GM12878 (cell line): ENCODE measurements around the gene NPAS3. TPM values are rescaled to one million over a fixed set of nuclear protein-coding genes. Genes with fewer than 3 reads are reported as not detected.

Experiments used
- ATAC-seq: fragments of 200-7000 bp; cut with Tn5 transposase; 3 replicates; pipeline ENCODE4 v1.9.1; 2020; ENCODE audit warnings: mild to moderate bottlenecking, moderate library complexity
- BruUV-seq: library from RNA; stranded (reverse); fragments of 400-500 nt; replicated peaks from 2 replicates; lab custom pipeline; 2021; lab: Mats Ljungman, UMichigan
- CTCF ChIA-PET: fragments of 300-600 bp; sonication (Branson Sonifier 250); formaldehyde crosslinking; extraction: SDS; loops from one replicate; lab custom pipeline; 2021; ENCODE audit warnings: inconsistent platforms; lab: Yijun Ruan, JAX
- POLR2A ChIA-PET: fragments of 350-600 bp; formaldehyde crosslinking; extraction: SDS; loops from one replicate; lab custom pipeline; 2021; ENCODE audit warnings: inconsistent platforms; lab: Charles Lee
- RAD21 ChIA-PET: fragments of 300-600 bp; sonication (Branson Sonifier 250); formaldehyde crosslinking; loops from one replicate; lab custom pipeline; 2023; ENCODE audit warnings: antibody characterized with exemption; ENCODE audit not compliant: unreplicated experiment; lab: Charles Lee
- SMC1A ChIA-PET: fragments of 300-600 bp; sonication (Branson Sonifier 250); formaldehyde crosslinking; loops from one replicate; lab custom pipeline; 2023; ENCODE audit not compliant: unreplicated experiment, uncharacterized antibody; lab: Charles Lee
- DNase-seq: peaks from one replicate; pipeline ENCODE4 v3.0.0-alpha.2; 2011; ENCODE audit warnings: low read depth, low spot score
- FAIRE-seq: peaks from 3 replicates; lab custom pipeline; 2011; peaks lifted over from hg19 to GRCh38; lab: Jason Lieb, UNC
- H2AFZ ChIP-seq: 2 replicates; pipeline ENCODE4 v1.6.0; 2011; ENCODE audit warnings: low read depth, low read length, control low read depth; ENCODE audit not compliant: control insufficient read depth
- H3K27ac ChIP-seq: 2 replicates; pipeline ENCODE4 v1.5.1; 2011; ENCODE audit warnings: control low read depth; ENCODE audit not compliant: control insufficient read depth, insufficient read depth
- H3K27me3 ChIP-seq, 2 experiments: replicated peaks in 1 of 2; 2 replicates each; pipeline versions ENCODE4 v1.6.0 to v1.6.1; 2011; ENCODE audit warnings: low read length in 1 of 2; ENCODE audit not compliant: control insufficient read depth in 2 of 2, insufficient read depth in 2 of 2
- H3K36me3 ChIP-seq, 2 experiments: 2 replicates each; pipeline ENCODE4 v1.5.1; 2011; ENCODE audit warnings: low read length in 1 of 2; ENCODE audit not compliant: control insufficient read depth in 2 of 2, insufficient read depth in 2 of 2
- H3K4me1 ChIP-seq: 2 replicates; pipeline ENCODE4 v1.6.1; 2011; ENCODE audit warnings: mild to moderate bottlenecking, low read length, moderate library complexity, mixed read lengths; ENCODE audit not compliant: control insufficient read depth, insufficient read depth
- H3K4me2 ChIP-seq: 2 replicates; pipeline ENCODE4 v1.6.0; 2011; ENCODE audit warnings: control low read depth; ENCODE audit not compliant: control insufficient read depth, insufficient read depth
- H3K4me3 ChIP-seq: fragments of 200-600 bp; sonication (generic); 2 replicates; pipeline ENCODE4 v1.5.1; 2016
- H3K79me2 ChIP-seq: 2 replicates; pipeline ENCODE4 v1.6.0; 2011; ENCODE audit warnings: low read length; ENCODE audit not compliant: control insufficient read depth, insufficient read depth
- H3K9ac ChIP-seq: 2 replicates; pipeline ENCODE4 v1.8.0; 2011; ENCODE audit warnings: low read length, control low read depth, mixed read lengths; ENCODE audit not compliant: control insufficient read depth, insufficient read depth
- H3K9me3 ChIP-seq: replicated peaks from 3 replicates; pipeline ENCODE4 v1.5.1; 2011; ENCODE audit warnings: mild to moderate bottlenecking, low read length; ENCODE audit not compliant: control insufficient read depth, insufficient read depth
- H4K20me1 ChIP-seq: 2 replicates; pipeline ENCODE4 v1.6.0; 2011; ENCODE audit not compliant: control insufficient read depth, insufficient read depth
- ASH2L ChIP-seq: fragments of 300-600, 200-600 bp; sonication (generic); IDR thresholded peaks from 2 replicates; pipeline ENCODE4 v1.6.1; 2017; ENCODE audit warnings: low read depth, mild to moderate bottlenecking, borderline replicate concordance
- EZH2 ChIP-seq: IDR thresholded peaks from 2 replicates; pipeline ENCODE4 v1.6.1; 2012; ENCODE audit warnings: low read depth, mild to moderate bottlenecking, control low read depth, inconsistent platforms, low read length, borderline replicate concordance; ENCODE audit not compliant: control insufficient read depth
- MEF2B ChIP-seq: fragments of 450-650 bp; IDR thresholded peaks from 2 replicates; pipeline ENCODE4 v1.6.1; 2018; ENCODE audit warnings: mild to moderate bottlenecking, moderate library complexity; ENCODE audit not compliant: partially characterized antibody, poor library complexity, severe bottlenecking
- PAX5 ChIP-seq: IDR thresholded peaks from 2 replicates; pipeline ENCODE4 v1.6.1; 2011; ENCODE audit warnings: low read depth, low read length, borderline replicate concordance
- POLR2AphosphoS2 ChIP-seq: IDR thresholded peaks from 2 replicates; pipeline ENCODE4 v1.6.1; 2011; ENCODE audit warnings: low read depth, mild to moderate bottlenecking, low read length, improper control_type of control experiment, moderate library complexity
- RUNX3 ChIP-seq: IDR thresholded peaks from 2 replicates; pipeline ENCODE4 v1.6.1; 2012; ENCODE audit warnings: low read length, inconsistent platforms
- SREBF2 ChIP-seq: IDR thresholded peaks from 2 replicates; pipeline ENCODE4 v1.6.1; 2012; ENCODE audit warnings: mild to moderate bottlenecking, low read length
- SUPT20H ChIP-seq: IDR thresholded peaks from 2 replicates; pipeline ENCODE4 v1.6.1; 2011; ENCODE audit warnings: low read depth, mild to moderate bottlenecking, low read length, moderate library complexity, borderline replicate concordance; ENCODE audit not compliant: control insufficient read depth
- TCF3 ChIP-seq: IDR thresholded peaks from 2 replicates; pipeline ENCODE4 v1.6.1; 2012; ENCODE audit warnings: low read depth, mild to moderate bottlenecking, low read length, borderline replicate concordance; ENCODE audit not compliant: insufficient read depth
- ZNF274 ChIP-seq: IDR thresholded peaks from one replicate; pipeline ENCODE4 v1.8.0; 2011; ENCODE audit not compliant: insufficient read length, insufficient read depth
- WGBS: methylation state at CpG from one replicate; pipeline ENCODE4 v1.1.6; 2016; ENCODE audit warnings: low lambda C conversion rate; ENCODE audit not compliant: insufficient replicate concordance, insufficient coverage; ENCODE audit errors: missing lambda C conversion rate; 5-methylcytosine and 5-hydroxymethylcytosine counted together
- in situ Hi-C: fragments of 300-500 bp; cut with MboI; formaldehyde crosslinking; loops from 9 replicates; pipeline ENCODE4 v1.14.3; 2018; ENCODE audit warnings: mixed read lengths
- intact Hi-C: fragments of 100-400 bp; cut with micrococcal nuclease; formaldehyde crosslinking; loops from one replicate; pipeline ENCODE4 v1.14.2; 2022; ENCODE audit not compliant: unreplicated experiment
- polyA plus RNA-seq, 11 experiments: library from polyadenylated mRNA; depleted of rRNA in 4 of 11; unstranded in 6 of 11; stranded (reverse) in 5 of 11; fragments of >200 nt; fragmentation: Nextera tagmentation in 4 of 11; fragmentation: Illumina TruSeq in 1 of 11; extraction: Ambion mirVana in 4 of 11; extraction: Trizol in 1 of 11; gene quantifications; 1 replicate in 1 of 11; 2 replicates in 10 of 11; pipeline versions ENCODE4 v1.2.1 to v1.2.3, GENCODE V29; 2011 to 2016; ENCODE audit warnings: inconsistent platforms in 2 of 11, missing spikeins in 2 of 11, low read depth in 1 of 11
- total RNA-seq, 4 experiments: library from RNA; depleted of rRNA in 3 of 4; stranded (reverse); fragments of >200 nt in 3 of 4; fragmentation: Illumina TruSeq in 1 of 4; extraction: Trizol in 1 of 4; gene quantifications; 2 replicates each; pipeline versions ENCODE4 v1.2.1 to v1.2.3, GENCODE V29; 2013 to 2021
- TF ChIP-seq, protein P1 (sequence below): IDR thresholded peaks from 2 replicates; pipeline ENCODE4 v1.6.1; 2011; ENCODE audit warnings: low read depth, low read length, improper control_type of control experiment, borderline replicate concordance
- TF ChIP-seq, protein P2 (sequence below): fragments of 450-650 bp; IDR thresholded peaks from 2 replicates; pipeline ENCODE4 v1.6.1; 2017; ENCODE audit warnings: low read depth, mild to moderate bottlenecking, moderate library complexity
- TF ChIP-seq, protein P3 (sequence below): fragments of 450-650 bp; IDR thresholded peaks from 2 replicates; pipeline ENCODE4 v1.6.1; 2017; ENCODE audit warnings: mild to moderate bottlenecking, low read depth, inconsistent platforms; ENCODE audit not compliant: poor library complexity, severe bottlenecking

NPAS3 gene
- total and polyA plus RNA-seq, 10 of the 15 experiments (the other 5 are each of a cell fraction or from before 2014, with no cell fraction given) = under 0.01 to 2.7 (median 0.03) TPM; not detected in 6

DNA sequence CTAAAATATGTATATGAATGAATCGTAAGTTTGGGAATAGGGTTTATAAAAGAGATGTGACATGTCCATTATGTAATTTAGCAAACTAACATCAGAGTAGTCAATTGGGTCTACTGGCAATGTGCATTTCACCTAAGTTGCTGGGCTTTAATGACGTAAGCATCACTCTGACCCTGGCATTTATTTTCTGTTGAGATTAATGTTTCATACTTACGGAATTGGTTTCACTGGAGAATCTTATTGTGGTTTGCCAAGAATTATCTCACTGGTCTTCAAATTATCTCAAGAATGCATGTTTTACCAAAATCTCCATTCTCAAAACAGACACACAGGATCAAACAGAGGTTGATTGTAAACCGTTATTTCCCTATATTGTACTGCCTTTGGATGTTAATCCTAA lies 437.1 kb downstream of the NPAS3 start:
- no peak for TF ChIP-seq ZNF274
- no peak for TF ChIP-seq POLR2AphosphoS2
- TF ChIP-seq EZH2 = no peak
- no peak for TF ChIP-seq SREBF2
- TF ChIP-seq SUPT20H = no peak
- TF ChIP-seq, protein P1, sequence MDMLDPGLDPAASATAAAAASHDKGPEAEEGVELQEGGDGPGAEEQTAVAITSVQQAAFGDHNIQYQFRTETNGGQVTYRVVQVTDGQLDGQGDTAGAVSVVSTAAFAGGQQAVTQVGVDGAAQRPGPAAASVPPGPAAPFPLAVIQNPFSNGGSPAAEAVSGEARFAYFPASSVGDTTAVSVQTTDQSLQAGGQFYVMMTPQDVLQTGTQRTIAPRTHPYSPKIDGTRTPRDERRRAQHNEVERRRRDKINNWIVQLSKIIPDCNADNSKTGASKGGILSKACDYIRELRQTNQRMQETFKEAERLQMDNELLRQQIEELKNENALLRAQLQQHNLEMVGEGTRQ = no peak
- no TSS peak for BruUV-seq
- ChIA-PET CTCF (no interaction called here), POLR2A (no interaction called here), RAD21 (no interaction called here), SMC1A (interaction anchor here (1.0 to 1.4 kb wide), 2 partner anchors 13 to 416 kb away, joined by 3 read pairs; no protein-coding TSS in a partner anchor)
- in situ Hi-C loops = no loop called here
- Histone ChIP-seq H3K4me2 (no peak overlapping the region), H3K4me3 (no peak overlapping the region), H3K79me2 (no peaks in the 10 kb centered on the region), H3K9me3 (no peaks in the 10 kb centered on the region; the same call in 2 of the 3 replicates), H2AFZ (no peak overlapping the region), H4K20me1 (no peaks in the 10 kb centered on the region), H3K4me1 (peaks cover 9% of the 10 kb centered on the region; the same call in 1 of the 2 replicates), H3K27me3 (no peaks in the 10 kb centered on the region; a peak in 1 of 4 replicates), H3K36me3 (no peaks in the 10 kb centered on the region), H3K27ac (no peak overlapping the region), H3K9ac (no peak overlapping the region)
- intact Hi-C loops = no loop called here
- WGBS = 87% methylated on average over 4 of the region's 4 CpGs
- ATAC-seq (no peak), DNase-seq (no peak), FAIRE-seq (no peak)

DNA sequence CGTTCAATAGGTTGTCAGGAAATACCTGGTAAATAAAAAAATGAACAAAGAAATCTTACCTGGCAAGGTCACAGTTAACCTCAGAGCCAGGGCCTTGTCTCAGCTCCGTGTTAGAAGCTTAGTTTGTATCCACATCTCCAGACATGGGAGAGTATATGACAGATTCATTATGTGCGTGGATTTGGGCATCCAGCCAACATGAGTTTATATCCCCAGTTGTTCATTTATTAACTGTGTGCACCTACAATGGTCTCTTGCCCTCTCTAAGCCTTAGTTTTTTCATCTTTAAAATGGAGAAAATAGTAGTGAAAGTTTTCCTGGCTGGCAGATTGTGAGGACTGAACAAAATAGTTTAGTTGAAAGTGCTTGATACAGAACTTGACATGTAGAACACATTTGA lies 437.8 kb downstream of the NPAS3 start:
- Histone ChIP-seq H3K79me2 (no peaks in the 10 kb centered on the region), H3K9ac (no peak overlapping the region), H3K36me3 (no peaks in the 10 kb centered on the region), H3K4me1 (peaks cover 9% of the 10 kb centered on the region; the same call in 1 of the 2 replicates), H3K27ac (no peak overlapping the region), H3K4me2 (no peak overlapping the region), H3K9me3 (no peaks in the 10 kb centered on the region; the same call in 2 of the 3 replicates), H4K20me1 (no peaks in the 10 kb centered on the region), H2AFZ (no peak overlapping the region), H3K4me3 (no peak overlapping the region), H3K27me3 (no peaks in the 10 kb centered on the region; a peak in 1 of 4 replicates)
- DNase-seq (no peak), ATAC-seq (no peak), FAIRE-seq (no peak)
- in situ Hi-C loops = no loop called here
- intact Hi-C loops = no loop called here
- SMC1A ChIA-PET = interaction anchor here (1.0 kb wide), 1 partner anchor 415 kb away, joined by 3 read pairs; no protein-coding TSS in a partner anchor
- BruUV-seq = no TSS peak
- RAD21 ChIA-PET = no interaction called here
- 28% methylated on average over 3 of the region's 3 CpGs for WGBS
- CTCF ChIA-PET = no interaction called here
- POLR2A ChIA-PET = no interaction called here
- TF ChIP-seq, protein P2, sequence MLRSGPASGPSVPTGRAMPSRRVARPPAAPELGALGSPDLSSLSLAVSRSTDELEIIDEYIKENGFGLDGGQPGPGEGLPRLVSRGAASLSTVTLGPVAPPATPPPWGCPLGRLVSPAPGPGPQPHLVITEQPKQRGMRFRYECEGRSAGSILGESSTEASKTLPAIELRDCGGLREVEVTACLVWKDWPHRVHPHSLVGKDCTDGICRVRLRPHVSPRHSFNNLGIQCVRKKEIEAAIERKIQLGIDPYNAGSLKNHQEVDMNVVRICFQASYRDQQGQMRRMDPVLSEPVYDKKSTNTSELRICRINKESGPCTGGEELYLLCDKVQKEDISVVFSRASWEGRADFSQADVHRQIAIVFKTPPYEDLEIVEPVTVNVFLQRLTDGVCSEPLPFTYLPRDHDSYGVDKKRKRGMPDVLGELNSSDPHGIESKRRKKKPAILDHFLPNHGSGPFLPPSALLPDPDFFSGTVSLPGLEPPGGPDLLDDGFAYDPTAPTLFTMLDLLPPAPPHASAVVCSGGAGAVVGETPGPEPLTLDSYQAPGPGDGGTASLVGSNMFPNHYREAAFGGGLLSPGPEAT = no peak
- TF ChIP-seq ASH2L (no peak), TCF3 (no peak), RUNX3 (no peak), ZNF274 (no peak), PAX5 (no peak), MEF2B (no peak)
- TF ChIP-seq, protein P3, sequence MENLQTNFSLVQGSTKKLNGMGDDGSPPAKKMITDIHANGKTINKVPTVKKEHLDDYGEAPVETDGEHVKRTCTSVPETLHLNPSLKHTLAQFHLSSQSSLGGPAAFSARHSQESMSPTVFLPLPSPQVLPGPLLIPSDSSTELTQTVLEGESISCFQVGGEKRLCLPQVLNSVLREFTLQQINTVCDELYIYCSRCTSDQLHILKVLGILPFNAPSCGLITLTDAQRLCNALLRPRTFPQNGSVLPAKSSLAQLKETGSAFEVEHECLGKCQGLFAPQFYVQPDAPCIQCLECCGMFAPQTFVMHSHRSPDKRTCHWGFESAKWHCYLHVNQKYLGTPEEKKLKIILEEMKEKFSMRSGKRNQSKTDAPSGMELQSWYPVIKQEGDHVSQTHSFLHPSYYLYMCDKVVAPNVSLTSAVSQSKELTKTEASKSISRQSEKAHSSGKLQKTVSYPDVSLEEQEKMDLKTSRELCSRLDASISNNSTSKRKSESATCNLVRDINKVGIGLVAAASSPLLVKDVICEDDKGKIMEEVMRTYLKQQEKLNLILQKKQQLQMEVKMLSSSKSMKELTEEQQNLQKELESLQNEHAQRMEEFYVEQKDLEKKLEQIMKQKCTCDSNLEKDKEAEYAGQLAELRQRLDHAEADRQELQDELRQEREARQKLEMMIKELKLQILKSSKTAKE = no peak
